ENCODE measurements around the gene MRPL17. TPM values are rescaled to one million over a fixed set of nuclear protein-coding genes. Genes with fewer than 3 reads are reported as not detected.

MRPL17 gene
- total RNA-seq, 1 experiment from 2014 or later, result 78.1 TPM

DNA sequence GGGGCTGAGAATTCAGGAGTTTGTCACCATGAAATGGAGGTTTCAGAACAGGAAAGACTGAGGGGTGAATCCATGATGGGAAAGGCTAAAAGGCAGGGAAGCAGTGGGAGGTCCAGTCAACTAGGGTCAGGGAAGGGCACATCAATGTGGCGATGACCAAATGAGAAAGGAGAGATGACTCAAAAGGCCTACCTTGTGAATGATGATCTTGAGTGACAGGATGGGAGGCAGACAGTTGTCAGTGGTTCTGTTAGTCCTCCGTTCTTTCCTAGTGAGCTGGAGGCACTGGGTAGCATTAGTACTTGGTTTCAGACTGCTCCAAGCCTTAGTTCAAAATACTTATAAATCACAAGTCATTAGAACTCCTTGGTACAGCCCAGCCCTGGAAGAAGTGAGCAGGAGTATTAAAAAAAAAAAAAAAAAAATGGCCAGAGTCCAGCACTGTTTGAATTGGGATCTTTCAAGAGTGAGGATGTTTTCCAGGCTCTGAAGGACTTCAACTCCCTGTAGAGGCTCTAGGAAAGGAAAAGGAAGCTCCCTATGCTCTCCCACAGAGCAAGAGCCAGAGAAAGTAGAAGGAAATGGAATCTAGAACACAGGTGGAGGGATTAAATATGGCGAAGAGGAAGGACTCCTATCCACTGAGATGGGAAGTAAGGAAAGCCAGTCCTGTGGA, 19.2 kb downstream of the MRPL17 start:
- H3K9ac ChIP-seq (ENCODE audit: low read length), result no peak overlapping the region
- H3K4me2 ChIP-seq (ENCODE audit: low read length), result no peak overlapping the region
- no peaks in the 10 kb centered on the region for H3K79me2 ChIP-seq (ENCODE audit: low read length)
- no peaks in the 10 kb centered on the region for H3K4me1 ChIP-seq (ENCODE audit: insufficient read depth, low read length)
- H3K9me2 ChIP-seq (replicated peaks; ENCODE audit: low read length), result no peaks in the 10 kb centered on the region
- H3K4me3 ChIP-seq (ENCODE audit: low read length), result no peak overlapping the region
- TF ChIP-seq EZH2phosphoT487 (IDR thresholded peaks at IDR 0.05; ENCODE audit: borderline replicate concordance, low read length) (no peak), EZH2 (IDR thresholded peaks at IDR 0.05; ENCODE audit: low read length, unreplicated experiment) (no peak)
- TF ChIP-seq, protein P1, sequence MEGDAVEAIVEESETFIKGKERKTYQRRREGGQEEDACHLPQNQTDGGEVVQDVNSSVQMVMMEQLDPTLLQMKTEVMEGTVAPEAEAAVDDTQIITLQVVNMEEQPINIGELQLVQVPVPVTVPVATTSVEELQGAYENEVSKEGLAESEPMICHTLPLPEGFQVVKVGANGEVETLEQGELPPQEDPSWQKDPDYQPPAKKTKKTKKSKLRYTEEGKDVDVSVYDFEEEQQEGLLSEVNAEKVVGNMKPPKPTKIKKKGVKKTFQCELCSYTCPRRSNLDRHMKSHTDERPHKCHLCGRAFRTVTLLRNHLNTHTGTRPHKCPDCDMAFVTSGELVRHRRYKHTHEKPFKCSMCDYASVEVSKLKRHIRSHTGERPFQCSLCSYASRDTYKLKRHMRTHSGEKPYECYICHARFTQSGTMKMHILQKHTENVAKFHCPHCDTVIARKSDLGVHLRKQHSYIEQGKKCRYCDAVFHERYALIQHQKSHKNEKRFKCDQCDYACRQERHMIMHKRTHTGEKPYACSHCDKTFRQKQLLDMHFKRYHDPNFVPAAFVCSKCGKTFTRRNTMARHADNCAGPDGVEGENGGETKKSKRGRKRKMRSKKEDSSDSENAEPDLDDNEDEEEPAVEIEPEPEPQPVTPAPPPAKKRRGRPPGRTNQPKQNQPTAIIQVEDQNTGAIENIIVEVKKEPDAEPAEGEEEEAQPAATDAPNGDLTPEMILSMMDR (conservative IDR thresholded peaks at IDR 0.05; ENCODE audit: low read depth, low read length), result no peak
- DNase-seq (no peak), ATAC-seq (no peak)
- intact Hi-C loops (cut with micrococcal nuclease), result no loop called here
- H4K20me1 ChIP-seq (ENCODE audit: low read length), result no peaks in the 10 kb centered on the region
- H3K36me3 ChIP-seq (ENCODE audit: low read depth, low read length), result no peaks in the 10 kb centered on the region
- no TSS peak for BruUV-seq (replicated peaks)
- ChIA-PET CTCF (no interaction called here), POLR2A (ENCODE audit: unreplicated experiment) (no interaction called here)
- H3F3A ChIP-seq (ENCODE audit: low read length, unreplicated experiment), result no peaks in the 10 kb centered on the region
- no peaks in the 10 kb centered on the region for H3K27me3 ChIP-seq (ENCODE audit: low read length)
- H2AFZ ChIP-seq (ENCODE audit: low read length), result no peak overlapping the region
- H3K27ac ChIP-seq (ENCODE audit: low read length), result no peak overlapping the region
- H3K9me3 ChIP-seq (ENCODE audit: low read length), result no peaks in the 10 kb centered on the region

- no TSS peak for BruUV-seq (replicated peaks)
Observed at GRCh38 chr11:6660712-6661111, 22.4 kb downstream of the MRPL17 start.

GRCh38 chr11:6658647-6659046, 24.5 kb downstream of the MRPL17 start:
- peaks cover 27% of the 10 kb centered on the region for H3K27me3 ChIP-seq (ENCODE audit: low read length)
- ATAC-seq, result no peak
- no peak overlapping the region for H3K9ac ChIP-seq (ENCODE audit: low read length)
- ChIA-PET CTCF (no interaction called here), POLR2A (ENCODE audit: unreplicated experiment) (no interaction called here)
- TF ChIP-seq EZH2phosphoT487 (IDR thresholded peaks at IDR 0.05; ENCODE audit: borderline replicate concordance, low read length), result no peak
- TF ChIP-seq EZH2 (IDR thresholded peaks at IDR 0.05; ENCODE audit: low read length, unreplicated experiment), result no peak
- TF ChIP-seq, protein P1 (conservative IDR thresholded peaks at IDR 0.05; ENCODE audit: low read depth, low read length), result no peak
- H3K9me3 ChIP-seq (ENCODE audit: low read length), result no peaks in the 10 kb centered on the region
- H3K4me2 ChIP-seq (ENCODE audit: low read length), result no peak overlapping the region
- H2AFZ ChIP-seq (ENCODE audit: low read length), result no peak overlapping the region
- H3K4me3 ChIP-seq (ENCODE audit: low read length), result no peak overlapping the region
- no peaks in the 10 kb centered on the region for H3F3A ChIP-seq (ENCODE audit: low read length, unreplicated experiment)
- H4K20me1 ChIP-seq (ENCODE audit: low read length), result no peaks in the 10 kb centered on the region
- H3K36me3 ChIP-seq (ENCODE audit: low read depth, low read length), result no peaks in the 10 kb centered on the region
- no peaks in the 10 kb centered on the region for H3K9me2 ChIP-seq (replicated peaks; ENCODE audit: low read length)
- BruUV-seq (replicated peaks), result no TSS peak
- no peak overlapping the region for H3K27ac ChIP-seq (ENCODE audit: low read length)
- no peaks in the 10 kb centered on the region for H3K4me1 ChIP-seq (ENCODE audit: insufficient read depth, low read length)
- H3K79me2 ChIP-seq (ENCODE audit: low read length), result no peaks in the 10 kb centered on the region
- DNase-seq, result no peak
- intact Hi-C loops (cut with micrococcal nuclease), result no loop called here

More at GRCh38 chr11:6660712-6661111, 22.4 kb downstream of the MRPL17 start:
- ATAC-seq, result no peak
- Histone ChIP-seq H3K27ac (ENCODE audit: low read length) (no peak overlapping the region), H3K9me3 (ENCODE audit: low read length) (no peaks in the 10 kb centered on the region), H3K4me3 (ENCODE audit: low read length) (no peak overlapping the region), H3K9me2 (replicated peaks; ENCODE audit: low read length) (no peaks in the 10 kb centered on the region), H3K27me3 (ENCODE audit: low read length) (peaks cover 18% of the 10 kb centered on the region), H3K9ac (ENCODE audit: low read length) (no peak overlapping the region), H2AFZ (ENCODE audit: low read length) (no peak overlapping the region), H3K4me2 (ENCODE audit: low read length) (no peak overlapping the region), H3K36me3 (ENCODE audit: low read depth, low read length) (no peaks in the 10 kb centered on the region), H4K20me1 (ENCODE audit: low read length) (no peaks in the 10 kb centered on the region), H3F3A (ENCODE audit: low read length, unreplicated experiment) (no peaks in the 10 kb centered on the region), H3K79me2 (ENCODE audit: low read length) (no peaks in the 10 kb centered on the region), H3K4me1 (ENCODE audit: insufficient read depth, low read length) (no peaks in the 10 kb centered on the region)
- CTCF ChIA-PET, result no interaction called here
- no peak for DNase-seq
- intact Hi-C loops (cut with micrococcal nuclease), result no loop called here
- TF ChIP-seq EZH2phosphoT487 (IDR thresholded peaks at IDR 0.05; ENCODE audit: borderline replicate concordance, low read length) (no peak), EZH2 (IDR thresholded peaks at IDR 0.05; ENCODE audit: low read length, unreplicated experiment) (no peak)
- TF ChIP-seq, protein P1 (conservative IDR thresholded peaks at IDR 0.05; ENCODE audit: low read depth, low read length), result no peak
- POLR2A ChIA-PET (ENCODE audit: unreplicated experiment), result no interaction called here
